T follicular helper cell (primary cell): ENCODE data around the gene SF3A2.

Experiments
- DNase-seq: peaks from one replicate; pipeline ENCODE4 v3.0.0-alpha.2; 2020; ENCODE audit warnings: low read depth

The SF3A2 gene

GRCh38 chr19:2226840-2227360 is 9.7 kb upstream of the SF3A2 start:
- no peak for DNase-seq

GRCh38 chr19:2227415-2228156 is 9.0 kb upstream of the SF3A2 start:
- no peak for DNase-seq

GRCh38 chr19:2228157-2229030 is 8.2 kb upstream of the SF3A2 start:
- no peak for DNase-seq

- no peak for DNase-seq
These were observed 7.3 kb upstream of the SF3A2 start for GRCh38 chr19:2229103-2230032.

- DNase-seq: no peak
These were observed 6.5 kb upstream of the SF3A2 start for GRCh38 chr19:2230033-2230531.

- DNase-seq: no peak
These were observed 5.7 kb upstream of the SF3A2 start for GRCh38 chr19:2230807-2231533.

GRCh38 chr19:2231621-2232221 is 4.9 kb upstream of the SF3A2 start:
- DNase-seq: no peak

GRCh38 chr19:2232286-2233151 is 4.1 kb upstream of the SF3A2 start:
- no peak for DNase-seq

GRCh38 chr19:2233601-2234280 is 2.9 kb upstream of the SF3A2 start:
- DNase-seq: no peak

GRCh38 chr19:2234996-2235380 is 1.6 kb upstream of the SF3A2 start:
- no peak for DNase-seq

GRCh38 chr19:2235381-2236063 is 1.1 kb upstream of the SF3A2 start:
- no peak for DNase-seq

- DNase-seq: no peak
These were observed 635 bp upstream of the SF3A2 start for GRCh38 chr19:2236064-2236313.

- no peak for DNase-seq
These were observed 636 bp downstream of the SF3A2 start for GRCh38 chr19:2237051-2237868.

GRCh38 chr19:2237869-2238153 is 1.2 kb downstream of the SF3A2 start:
- DNase-seq: no peak

- no peak for DNase-seq
These were observed 2.5 kb downstream of the SF3A2 start for GRCh38 chr19:2239173-2239572.

GRCh38 chr19:2239771-2240770 is 3.4 kb downstream of the SF3A2 start:
- DNase-seq: peak; percentile 33
